ENCODE results near the gene PAPPA.

GRCh38 chr9:116202219-116202912 is 48.8 kb downstream of the PAPPA start:
- TF ChIP-seq NR2C2 (CRISPR knock-in tag; IDR thresholded peaks at IDR 0.05) (no peak), FOXP4 (CRISPR knock-in tag; IDR thresholded peaks at IDR 0.05) (no peak), CTCF (IDR thresholded peaks at IDR 0.05) (no peak), SMAD3 (CRISPR knock-in tag; IDR thresholded peaks at IDR 0.05; ENCODE audit: borderline replicate concordance) (no peak), MXD4 (CRISPR knock-in tag; IDR thresholded peaks at IDR 0.05; ENCODE audit: borderline replicate concordance) (no peak), ZNF425 (CRISPR knock-in tag; conservative IDR thresholded peaks at IDR 0.05) (no peak), NR3C1 (CRISPR knock-in tag; conservative IDR thresholded peaks at IDR 0.05; ENCODE audit: low read depth) (no peak), PREB (CRISPR knock-in tag; IDR thresholded peaks at IDR 0.05; ENCODE audit: borderline replicate concordance) (no peak), SMAD4 (CRISPR knock-in tag; IDR thresholded peaks at IDR 0.05) (no peak), CREB1 (CRISPR knock-in tag; IDR thresholded peaks at IDR 0.05) (no peak), IRF2 (CRISPR knock-in tag; IDR thresholded peaks at IDR 0.05; ENCODE audit: borderline replicate concordance, low read depth) (no peak), TCF7 (CRISPR knock-in tag; IDR thresholded peaks at IDR 0.05; ENCODE audit: low read depth) (no peak)

Data from WTC11 (cell line).